Mesothelial cell of epicardium (in vitro differentiated cells): ENCODE data around the gene SEMA5A. TPM values are rescaled to one million over a fixed set of nuclear protein-coding genes. Genes with fewer than 3 reads are reported as not detected.

ENCODE experiments used
- DNase-seq, 2 experiments: peaks; one replicate each; pipeline ENCODE4 v3.0.0; 2021; ENCODE audit warnings: low spot score in 2 of 2; ENCODE audit not compliant: unreplicated experiment in 2 of 2
- H3K27ac Mint-ChIP-seq: 2 replicates; pipeline ENCODE4 v1.8.0; 2021; ENCODE audit warnings: mixed read lengths
- H3K27me3 Mint-ChIP-seq: 2 replicates; pipeline ENCODE4 v1.8.0; 2021; ENCODE audit warnings: low read depth, mixed read lengths
- H3K36me3 Mint-ChIP-seq: 2 replicates; pipeline ENCODE4 v1.8.0; 2021; ENCODE audit warnings: mixed read lengths
- H3K4me1 Mint-ChIP-seq: 2 replicates; pipeline ENCODE4 v1.8.0; 2021; ENCODE audit warnings: mixed read lengths
- H3K4me3 Mint-ChIP-seq: 2 replicates; pipeline ENCODE4 v1.8.0; 2021; ENCODE audit warnings: mild to moderate bottlenecking, moderate library complexity, mixed read lengths
- H3K9me3 Mint-ChIP-seq: 2 replicates; pipeline ENCODE4 v1.8.0; 2021; ENCODE audit warnings: mixed read lengths
- total RNA-seq: library from RNA; stranded (reverse); gene quantifications from 3 replicates; pipeline ENCODE4 v1.2.1, GENCODE V29; 2021
- TF ChIP-seq, protein P1 (sequence below): fragments of 200-600 bp; sonication (generic); IDR thresholded peaks from one replicate; pipeline ENCODE4 v1.5.0; 2021; ENCODE audit warnings: antibody characterized with exemption; ENCODE audit not compliant: unreplicated experiment

The SEMA5A gene
- total RNA-seq, 1 donor from 2014 or later: 26.7 TPM

- no peak overlapping the region for H3K4me3 Mint-ChIP-seq
- no peaks in the 10 kb centered on the region for H3K27me3 Mint-ChIP-seq
- peaks cover 10% of the 10 kb centered on the region for H3K4me1 Mint-ChIP-seq
- TF ChIP-seq, protein P1, sequence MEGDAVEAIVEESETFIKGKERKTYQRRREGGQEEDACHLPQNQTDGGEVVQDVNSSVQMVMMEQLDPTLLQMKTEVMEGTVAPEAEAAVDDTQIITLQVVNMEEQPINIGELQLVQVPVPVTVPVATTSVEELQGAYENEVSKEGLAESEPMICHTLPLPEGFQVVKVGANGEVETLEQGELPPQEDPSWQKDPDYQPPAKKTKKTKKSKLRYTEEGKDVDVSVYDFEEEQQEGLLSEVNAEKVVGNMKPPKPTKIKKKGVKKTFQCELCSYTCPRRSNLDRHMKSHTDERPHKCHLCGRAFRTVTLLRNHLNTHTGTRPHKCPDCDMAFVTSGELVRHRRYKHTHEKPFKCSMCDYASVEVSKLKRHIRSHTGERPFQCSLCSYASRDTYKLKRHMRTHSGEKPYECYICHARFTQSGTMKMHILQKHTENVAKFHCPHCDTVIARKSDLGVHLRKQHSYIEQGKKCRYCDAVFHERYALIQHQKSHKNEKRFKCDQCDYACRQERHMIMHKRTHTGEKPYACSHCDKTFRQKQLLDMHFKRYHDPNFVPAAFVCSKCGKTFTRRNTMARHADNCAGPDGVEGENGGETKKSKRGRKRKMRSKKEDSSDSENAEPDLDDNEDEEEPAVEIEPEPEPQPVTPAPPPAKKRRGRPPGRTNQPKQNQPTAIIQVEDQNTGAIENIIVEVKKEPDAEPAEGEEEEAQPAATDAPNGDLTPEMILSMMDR: no peak
- H3K36me3 Mint-ChIP-seq: peaks cover 2% of the 10 kb centered on the region
- peak overlapping the region; percentile 69 for H3K27ac Mint-ChIP-seq
- DNase-seq: no peak
- no peaks in the 10 kb centered on the region for H3K9me3 Mint-ChIP-seq
These were observed 229.8 kb downstream of the SEMA5A start for GRCh38 chr5:9316041-9316440.

- no peak for DNase-seq
- Mint-ChIP-seq H3K4me3 (no peak overlapping the region), H3K36me3 (peaks cover 2% of the 10 kb centered on the region), H3K9me3 (no peaks in the 10 kb centered on the region), H3K27me3 (no peaks in the 10 kb centered on the region), H3K4me1 (peaks cover 10% of the 10 kb centered on the region), H3K27ac (no peak overlapping the region)
- TF ChIP-seq, protein P1: no peak
These were observed 231.3 kb downstream of the SEMA5A start for GRCh38 chr5:9314558-9314957.

GRCh38 chr5:9313751-9314150 is 232.1 kb downstream of the SEMA5A start:
- Mint-ChIP-seq H3K36me3 (peaks cover 2% of the 10 kb centered on the region), H3K9me3 (no peaks in the 10 kb centered on the region), H3K27me3 (no peaks in the 10 kb centered on the region), H3K4me3 (no peak overlapping the region), H3K4me1 (peaks cover 10% of the 10 kb centered on the region), H3K27ac (no peak overlapping the region)
- DNase-seq: no peak
- TF ChIP-seq, protein P1: no peak

- TF ChIP-seq, protein P1: no peak
- H3K9me3 Mint-ChIP-seq: no peaks in the 10 kb centered on the region
- no peaks in the 10 kb centered on the region for H3K27me3 Mint-ChIP-seq
- H3K36me3 Mint-ChIP-seq: no peaks in the 10 kb centered on the region
- H3K27ac Mint-ChIP-seq: no peak overlapping the region
- no peaks in the 10 kb centered on the region for H3K4me1 Mint-ChIP-seq
- DNase-seq: no peak
- H3K4me3 Mint-ChIP-seq: no peak overlapping the region
These were observed 238.7 kb downstream of the SEMA5A start for GRCh38 chr5:9307150-9307549.

GRCh38 chr5:9302218-9302617 is 243.7 kb downstream of the SEMA5A start:
- H3K4me3 Mint-ChIP-seq: no peak overlapping the region
- no peaks in the 10 kb centered on the region for H3K9me3 Mint-ChIP-seq
- TF ChIP-seq, protein P1: no peak
- DNase-seq: no peak
- no peaks in the 10 kb centered on the region for H3K4me1 Mint-ChIP-seq
- no peaks in the 10 kb centered on the region for H3K27me3 Mint-ChIP-seq
- no peak overlapping the region for H3K27ac Mint-ChIP-seq
- no peaks in the 10 kb centered on the region for H3K36me3 Mint-ChIP-seq

DNA sequence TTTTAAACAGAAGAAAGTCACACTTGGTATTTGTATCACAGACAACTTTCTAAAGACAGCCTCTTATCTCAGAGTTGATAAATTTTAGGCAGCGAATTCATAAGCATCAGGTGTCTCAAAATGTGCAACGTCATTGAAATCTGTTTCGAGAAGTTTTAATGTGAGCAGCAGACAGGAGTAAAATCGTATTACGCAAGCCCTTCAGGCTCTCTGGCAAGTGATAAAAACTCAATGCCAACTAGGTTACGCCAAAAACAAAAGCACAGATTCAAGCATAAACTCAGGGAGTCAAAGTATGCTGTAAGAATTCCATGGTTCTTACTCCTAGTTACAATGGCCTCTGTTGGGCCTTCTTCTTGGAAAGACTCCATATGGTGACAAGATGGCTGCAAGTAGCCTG is 244.7 kb downstream of the SEMA5A start:
- H3K36me3 Mint-ChIP-seq: no peaks in the 10 kb centered on the region
- no peak for DNase-seq
- TF ChIP-seq, protein P1: no peak
- H3K27ac Mint-ChIP-seq: no peak overlapping the region
- no peaks in the 10 kb centered on the region for H3K27me3 Mint-ChIP-seq
- no peaks in the 10 kb centered on the region for H3K9me3 Mint-ChIP-seq
- no peak overlapping the region for H3K4me3 Mint-ChIP-seq
- no peaks in the 10 kb centered on the region for H3K4me1 Mint-ChIP-seq
